Chondrocyte (in vitro differentiated cells): ENCODE data around the gene INPP5F. TPM values are rescaled to one million over a fixed set of nuclear protein-coding genes. Genes with fewer than 3 reads are reported as not detected.
A peak's percentile ranks its signal among the peaks of the same experiment; 100 is the strongest.

Experiments
- DNase-seq: peaks from one replicate; pipeline ENCODE4 v3.0.0; 2021; ENCODE audit warnings: mixed read lengths, low spot score
- H3K27ac Mint-ChIP-seq: one replicate; pipeline ENCODE4 v1.8.0; 2021; ENCODE audit warnings: mild to moderate bottlenecking, moderate library complexity, mixed read lengths; ENCODE audit not compliant: unreplicated experiment
- H3K27me3 Mint-ChIP-seq: 2 replicates; pipeline ENCODE4 v1.8.0; 2021; ENCODE audit warnings: low read depth, mixed read lengths
- H3K36me3 Mint-ChIP-seq: 2 replicates; pipeline ENCODE4 v1.8.0; 2021; ENCODE audit warnings: low read depth, mixed read lengths
- H3K4me1 Mint-ChIP-seq: 2 replicates; pipeline ENCODE4 v1.8.0; 2021; ENCODE audit warnings: low read depth, mild to moderate bottlenecking, mixed read lengths
- H3K4me3 Mint-ChIP-seq: one replicate; pipeline ENCODE4 v1.8.0; 2021; ENCODE audit warnings: mild to moderate bottlenecking, moderate library complexity, mixed read lengths; ENCODE audit not compliant: unreplicated experiment
- H3K9me3 Mint-ChIP-seq: 2 replicates; pipeline ENCODE4 v1.8.0; 2021; ENCODE audit warnings: low read depth, mixed read lengths
- total RNA-seq: library from RNA; stranded (reverse); gene quantifications from 3 replicates; pipeline ENCODE4 v1.2.1, GENCODE V29; 2021
- TF ChIP-seq, protein P1 (sequence below): fragments of 200-600 bp; sonication (generic); IDR thresholded peaks from 2 replicates; pipeline ENCODE4 v1.5.0; 2021; ENCODE audit warnings: antibody characterized with exemption, mild to moderate bottlenecking, moderate library complexity

The INPP5F gene
- total RNA-seq, 1 donor from 2014 or later, result 56.4 TPM

DNA sequence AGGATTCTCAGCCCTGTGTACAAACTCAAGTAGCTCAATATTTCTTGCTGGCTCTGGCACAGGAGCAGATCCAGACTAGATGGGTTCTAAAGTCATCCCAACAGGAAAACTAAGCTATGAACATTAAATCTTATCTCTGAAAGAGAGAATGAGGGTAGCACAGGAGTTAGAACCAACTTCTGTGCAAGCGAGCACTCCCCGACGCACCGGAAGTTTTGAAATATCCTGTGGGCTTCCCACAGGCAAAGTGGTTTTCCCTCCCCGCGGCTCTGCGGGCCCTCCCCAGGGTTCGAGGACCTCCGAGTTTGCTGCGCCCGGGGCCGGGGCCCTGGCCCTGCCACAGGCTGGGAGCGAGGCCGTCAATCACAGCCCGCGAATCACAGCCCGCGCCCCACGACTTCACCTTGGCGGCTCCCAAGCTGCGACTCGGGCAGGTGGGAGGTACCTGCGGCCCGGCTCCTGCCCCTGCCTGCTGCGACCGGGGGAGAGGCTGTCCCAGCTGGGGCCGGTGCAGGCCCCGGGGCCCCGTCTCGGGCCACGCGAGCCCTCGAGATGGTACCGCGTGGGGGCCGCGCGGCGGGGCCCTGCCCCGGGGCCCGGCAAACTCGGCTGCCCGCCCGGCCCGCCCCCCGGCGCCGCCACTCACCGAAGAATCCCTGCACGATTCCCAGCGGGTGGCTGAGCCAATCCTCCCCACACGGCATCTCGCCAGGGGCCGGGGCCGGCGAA, 146.2 kb downstream of the INPP5F start:
- TF ChIP-seq, protein P1, sequence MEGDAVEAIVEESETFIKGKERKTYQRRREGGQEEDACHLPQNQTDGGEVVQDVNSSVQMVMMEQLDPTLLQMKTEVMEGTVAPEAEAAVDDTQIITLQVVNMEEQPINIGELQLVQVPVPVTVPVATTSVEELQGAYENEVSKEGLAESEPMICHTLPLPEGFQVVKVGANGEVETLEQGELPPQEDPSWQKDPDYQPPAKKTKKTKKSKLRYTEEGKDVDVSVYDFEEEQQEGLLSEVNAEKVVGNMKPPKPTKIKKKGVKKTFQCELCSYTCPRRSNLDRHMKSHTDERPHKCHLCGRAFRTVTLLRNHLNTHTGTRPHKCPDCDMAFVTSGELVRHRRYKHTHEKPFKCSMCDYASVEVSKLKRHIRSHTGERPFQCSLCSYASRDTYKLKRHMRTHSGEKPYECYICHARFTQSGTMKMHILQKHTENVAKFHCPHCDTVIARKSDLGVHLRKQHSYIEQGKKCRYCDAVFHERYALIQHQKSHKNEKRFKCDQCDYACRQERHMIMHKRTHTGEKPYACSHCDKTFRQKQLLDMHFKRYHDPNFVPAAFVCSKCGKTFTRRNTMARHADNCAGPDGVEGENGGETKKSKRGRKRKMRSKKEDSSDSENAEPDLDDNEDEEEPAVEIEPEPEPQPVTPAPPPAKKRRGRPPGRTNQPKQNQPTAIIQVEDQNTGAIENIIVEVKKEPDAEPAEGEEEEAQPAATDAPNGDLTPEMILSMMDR, result no peak
- Mint-ChIP-seq H3K4me3 (peak overlapping the region; percentile 81), H3K27ac (peak overlapping the region; percentile 75), H3K36me3 (no peaks in the 10 kb centered on the region), H3K27me3 (no peaks in the 10 kb centered on the region), H3K4me1 (peaks cover 42% of the 10 kb centered on the region), H3K9me3 (no peaks in the 10 kb centered on the region)
- no peak for DNase-seq

DNA sequence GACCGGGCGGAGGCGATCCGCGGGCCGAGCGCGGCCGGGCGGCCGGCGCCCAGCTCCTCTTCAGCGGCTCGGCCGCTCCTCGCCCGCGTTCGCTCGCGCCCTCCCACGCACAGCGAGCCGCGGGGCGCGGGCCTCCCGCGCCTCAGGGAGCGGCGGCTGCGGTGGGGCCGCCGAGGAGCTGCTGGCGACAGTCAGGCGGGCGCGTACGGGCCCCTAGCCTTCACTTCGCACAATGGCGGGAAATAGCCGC, 146.7 kb downstream of the INPP5F start, which contains the start of gene MCMBP:
TSS of gene MCMBP (minus strand) at position 234 of the 250 bp plus-strand sequence. CDS start 259 bp downstream, outside the sequence.
- no peak for DNase-seq
- Mint-ChIP-seq H3K27ac (peak within 1 kb of the TSS; percentile 86), H3K4me1 (peaks cover 38% of the 10 kb centered on the region), H3K27me3 (no peaks in the 10 kb centered on the region), H3K36me3 (no peaks in the 10 kb centered on the region), H3K4me3 (peak within 1 kb of the TSS; percentile 82), H3K9me3 (no peaks in the 10 kb centered on the region)
- TF ChIP-seq, protein P1, result no peak

DNA sequence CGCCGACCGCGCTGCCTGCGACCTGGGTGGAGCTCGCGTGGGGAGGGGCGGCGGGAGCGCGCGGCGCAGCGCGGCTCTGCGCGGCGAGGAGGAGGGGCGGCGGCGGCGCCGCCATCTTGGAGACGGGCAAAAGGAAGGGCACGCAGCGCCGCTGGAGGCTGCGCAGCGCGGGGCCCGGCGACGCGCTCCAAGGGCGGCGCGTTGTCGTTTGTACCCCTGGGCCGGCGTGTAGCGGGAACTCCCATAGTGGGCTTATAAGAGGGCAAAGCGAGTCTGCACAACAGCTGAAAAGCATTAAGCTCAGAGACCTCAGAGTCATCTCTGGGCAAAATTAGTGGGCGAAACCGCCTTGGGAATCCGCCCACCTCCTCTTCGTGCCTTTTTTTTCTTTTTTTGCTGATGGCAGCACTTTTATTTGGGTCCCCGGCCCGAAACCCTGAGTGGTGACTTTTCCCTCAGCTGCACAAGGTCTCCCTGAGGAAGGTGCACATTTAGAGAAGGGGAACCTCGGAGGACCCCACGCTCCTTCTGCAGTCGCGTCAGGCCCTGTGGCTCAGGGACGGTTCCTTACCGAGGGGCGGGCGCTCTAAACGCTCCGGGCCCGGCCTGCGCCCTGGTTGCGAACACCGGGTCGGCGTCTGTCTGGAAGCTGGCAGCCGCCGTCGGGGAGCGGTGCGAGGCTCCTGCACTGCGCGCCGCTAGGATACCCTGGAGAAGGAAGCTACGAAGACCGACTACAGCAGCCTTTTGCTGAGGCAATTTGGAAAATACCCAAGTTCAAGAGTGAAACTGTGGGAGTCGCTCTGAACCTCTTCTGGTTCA, 147.2 kb downstream of the INPP5F start:
- Mint-ChIP-seq H3K9me3 (no peaks in the 10 kb centered on the region), H3K36me3 (no peaks in the 10 kb centered on the region), H3K27ac (peak overlapping the region; percentile 86), H3K4me3 (peak overlapping the region; percentile 82), H3K27me3 (no peaks in the 10 kb centered on the region), H3K4me1 (peaks cover 38% of the 10 kb centered on the region)
- TF ChIP-seq, protein P1, result peak; percentile 22
- DNase-seq, result no peak

DNA sequence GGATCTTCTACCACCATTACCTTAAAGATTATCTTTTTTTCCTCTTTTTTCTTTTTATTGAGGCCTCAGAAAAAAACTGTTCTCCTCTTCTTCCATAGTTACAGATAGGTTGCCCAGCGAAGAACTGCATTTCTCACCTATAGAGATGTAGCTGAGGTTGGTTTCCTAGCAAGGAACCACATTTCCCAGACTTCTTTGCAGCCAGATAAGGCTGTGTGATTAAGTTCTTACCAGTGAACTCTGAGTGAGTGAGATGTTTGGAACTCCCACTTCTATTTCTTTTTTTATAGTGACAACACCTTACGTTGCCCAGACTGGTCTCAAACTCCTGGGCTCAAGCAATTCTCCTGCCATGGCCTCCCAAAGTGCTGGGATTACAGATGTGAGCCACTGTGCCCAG, 152.7 kb downstream of the INPP5F start:
- no peaks in the 10 kb centered on the region for H3K9me3 Mint-ChIP-seq

More for the DNA sequence above, 152.7 kb downstream of the INPP5F start:
- TF ChIP-seq, protein P1, result no peak
- Mint-ChIP-seq H3K4me1 (peaks cover 5% of the 10 kb centered on the region), H3K27me3 (no peaks in the 10 kb centered on the region), H3K4me3 (no peak overlapping the region), H3K27ac (no peak overlapping the region), H3K36me3 (peaks cover 3% of the 10 kb centered on the region)
- no peak for DNase-seq

Other genes starting within 250 kb of the INPP5F start
- gene RGS10, start 183.3 kb upstream of the INPP5F start, total RNA-seq, result 17.8 to 19.7 TPM (median 19.0 TPM) in 3 replicates
- 128 to 132 TPM (median 128 TPM) in 3 replicates for gene TIAL1, start 129.1 kb upstream of the INPP5F start, total RNA-seq
- 54.0 to 63.6 TPM (median 62.0 TPM) in 3 replicates for gene BAG3, start 74.7 kb upstream of the INPP5F start, total RNA-seq
- gene MCMBP, start 146.8 kb downstream of the INPP5F start, total RNA-seq, result 43.9 to 52.6 TPM (median 45.1 TPM) in 3 replicates
- 65.2 to 90.3 TPM (median 70.0 TPM) in 3 replicates for gene SEC23IP, start 166.7 kb downstream of the INPP5F start, total RNA-seq